ENCODE results near the gene GPR18.

Gene GPR18

DNA sequence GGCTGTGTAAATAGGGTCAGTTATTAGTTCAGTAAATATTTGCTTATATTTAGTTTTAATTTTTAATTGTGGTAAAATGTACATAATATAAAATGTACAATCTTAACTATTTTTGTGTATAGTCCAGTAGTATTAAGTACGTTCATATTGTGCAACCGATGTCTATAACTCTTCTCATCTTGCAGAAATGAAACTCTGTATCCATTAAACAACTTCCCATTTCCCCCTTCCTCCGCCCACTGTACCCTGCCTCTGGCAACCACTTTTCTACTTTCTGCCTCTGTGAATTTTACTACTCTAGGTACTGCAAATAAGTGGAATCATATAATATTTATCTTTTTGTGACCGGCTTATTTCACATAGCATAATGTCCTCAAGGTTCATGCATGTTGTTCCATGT is 33.1 kb downstream of the GPR18 start:
- H3K9me2 ChIP-seq (replicated peaks; ENCODE audit: insufficient read depth, low read length) = no peaks in the 10 kb centered on the region
- no peak overlapping the region for H2AFZ ChIP-seq (ENCODE audit: low read length)
- H3K27me3 ChIP-seq (replicated peaks; ENCODE audit: insufficient read depth, low read length) = 0 out of 2 replicates have a peak, but pooled peaks cover 3% of the 10 kb centered on the region
- H4K20me1 ChIP-seq (ENCODE audit: insufficient read depth, low read length) = no peaks in the 10 kb centered on the region
- H3K27ac ChIP-seq (ENCODE audit: low read length) = no peak overlapping the region
- peaks cover 22% of the 10 kb centered on the region for H3K4me1 ChIP-seq (ENCODE audit: low read length)
- H3K4me2 ChIP-seq (ENCODE audit: low read depth, low read length) = no peak overlapping the region
- no peaks in the 10 kb centered on the region for H3K9me3 ChIP-seq (replicated peaks; ENCODE audit: insufficient read depth, low read length)
- no peak overlapping the region for H3K9ac ChIP-seq (ENCODE audit: low read length)
- TF ChIP-seq, protein P1, sequence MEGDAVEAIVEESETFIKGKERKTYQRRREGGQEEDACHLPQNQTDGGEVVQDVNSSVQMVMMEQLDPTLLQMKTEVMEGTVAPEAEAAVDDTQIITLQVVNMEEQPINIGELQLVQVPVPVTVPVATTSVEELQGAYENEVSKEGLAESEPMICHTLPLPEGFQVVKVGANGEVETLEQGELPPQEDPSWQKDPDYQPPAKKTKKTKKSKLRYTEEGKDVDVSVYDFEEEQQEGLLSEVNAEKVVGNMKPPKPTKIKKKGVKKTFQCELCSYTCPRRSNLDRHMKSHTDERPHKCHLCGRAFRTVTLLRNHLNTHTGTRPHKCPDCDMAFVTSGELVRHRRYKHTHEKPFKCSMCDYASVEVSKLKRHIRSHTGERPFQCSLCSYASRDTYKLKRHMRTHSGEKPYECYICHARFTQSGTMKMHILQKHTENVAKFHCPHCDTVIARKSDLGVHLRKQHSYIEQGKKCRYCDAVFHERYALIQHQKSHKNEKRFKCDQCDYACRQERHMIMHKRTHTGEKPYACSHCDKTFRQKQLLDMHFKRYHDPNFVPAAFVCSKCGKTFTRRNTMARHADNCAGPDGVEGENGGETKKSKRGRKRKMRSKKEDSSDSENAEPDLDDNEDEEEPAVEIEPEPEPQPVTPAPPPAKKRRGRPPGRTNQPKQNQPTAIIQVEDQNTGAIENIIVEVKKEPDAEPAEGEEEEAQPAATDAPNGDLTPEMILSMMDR (IDR thresholded peaks at IDR 0.05; ENCODE audit: low read length) = no peak
- TF ChIP-seq EZH2phosphoT487 (IDR thresholded peaks at IDR 0.05; ENCODE audit: low read length) (no peak), EZH2 (optimal IDR thresholded peaks at IDR 0.05; ENCODE audit: low read depth, low read length) (no peak)
- H3K79me2 ChIP-seq (ENCODE audit: low read length) = peaks cover 47% of the 10 kb centered on the region
- H3K4me3 ChIP-seq (ENCODE audit: low read length) = no peak overlapping the region
- H3K36me3 ChIP-seq (replicated peaks; ENCODE audit: insufficient read depth, low read length) = no peaks in the 10 kb centered on the region
- H3F3A ChIP-seq (ENCODE audit: insufficient read depth, low read length) = peaks cover 15% of the 10 kb centered on the region
- DNase-seq = no peak

GRCh38 chr13:99224021-99224420 is 34.2 kb downstream of the GPR18 start:
- TF ChIP-seq, protein P1 (IDR thresholded peaks at IDR 0.05; ENCODE audit: low read length) = no peak
- TF ChIP-seq EZH2 (optimal IDR thresholded peaks at IDR 0.05; ENCODE audit: low read depth, low read length) (no peak), EZH2phosphoT487 (IDR thresholded peaks at IDR 0.05; ENCODE audit: low read length) (no peak)
- Histone ChIP-seq H3K9ac (ENCODE audit: low read length) (no peak overlapping the region), H3K36me3 (replicated peaks; ENCODE audit: insufficient read depth, low read length) (no peaks in the 10 kb centered on the region), H3K4me1 (ENCODE audit: low read length) (peaks cover 12% of the 10 kb centered on the region), H3K27me3 (replicated peaks; ENCODE audit: insufficient read depth, low read length) (0 out of 2 replicates have a peak, but pooled peaks cover 3% of the 10 kb centered on the region), H3F3A (ENCODE audit: insufficient read depth, low read length) (peaks cover 7% of the 10 kb centered on the region), H2AFZ (ENCODE audit: low read length) (no peak overlapping the region), H3K27ac (ENCODE audit: low read length) (no peak overlapping the region), H3K9me3 (replicated peaks; ENCODE audit: insufficient read depth, low read length) (no peaks in the 10 kb centered on the region), H4K20me1 (ENCODE audit: insufficient read depth, low read length) (no peaks in the 10 kb centered on the region), H3K9me2 (replicated peaks; ENCODE audit: insufficient read depth, low read length) (no peaks in the 10 kb centered on the region), H3K4me3 (ENCODE audit: low read length) (no peak overlapping the region), H3K79me2 (ENCODE audit: low read length) (peaks cover 42% of the 10 kb centered on the region), H3K4me2 (ENCODE audit: low read depth, low read length) (no peak overlapping the region)
- DNase-seq = no peak

GRCh38 chr13:99223587-99223986 is 34.6 kb downstream of the GPR18 start:
- H3K36me3 ChIP-seq (replicated peaks; ENCODE audit: insufficient read depth, low read length) = no peaks in the 10 kb centered on the region
- H3K4me1 ChIP-seq (ENCODE audit: low read length) = peaks cover 11% of the 10 kb centered on the region
- H3K27ac ChIP-seq (ENCODE audit: low read length) = no peak overlapping the region
- H3K9me3 ChIP-seq (replicated peaks; ENCODE audit: insufficient read depth, low read length) = no peaks in the 10 kb centered on the region
- no peaks in the 10 kb centered on the region for H3K9me2 ChIP-seq (replicated peaks; ENCODE audit: insufficient read depth, low read length)
- TF ChIP-seq, protein P1 (IDR thresholded peaks at IDR 0.05; ENCODE audit: low read length) = no peak
- TF ChIP-seq EZH2 (optimal IDR thresholded peaks at IDR 0.05; ENCODE audit: low read depth, low read length) = no peak
- TF ChIP-seq EZH2phosphoT487 (IDR thresholded peaks at IDR 0.05; ENCODE audit: low read length) = no peak
- no peak for DNase-seq
- peaks cover 2% of the 10 kb centered on the region; the same call in 1 of the 2 replicates for H3F3A ChIP-seq (ENCODE audit: insufficient read depth, low read length)
- peaks cover 46% of the 10 kb centered on the region for H3K79me2 ChIP-seq (ENCODE audit: low read length)
- no peak overlapping the region for H3K9ac ChIP-seq (ENCODE audit: low read length)
- H2AFZ ChIP-seq (ENCODE audit: low read length) = no peak overlapping the region
- H3K27me3 ChIP-seq (replicated peaks; ENCODE audit: insufficient read depth, low read length) = 0 out of 2 replicates have a peak, but pooled peaks cover 3% of the 10 kb centered on the region
- H3K4me3 ChIP-seq (ENCODE audit: low read length) = no peak overlapping the region
- H4K20me1 ChIP-seq (ENCODE audit: insufficient read depth, low read length) = no peaks in the 10 kb centered on the region
- H3K4me2 ChIP-seq (ENCODE audit: low read depth, low read length) = no peak overlapping the region
